HG03139 (cell line): ENCODE measurements around the gene PHACTR1.
"Not testable (repeated sequence)": the region's sequence is repeated elsewhere in the genome, so short reads cannot be mapped to it uniquely, and the experiment has no call there.

Source experiments
- ATAC-seq: cut with Tn5 transposase; IDR thresholded peaks from one replicate; pipeline ENCODE4 v1.9.1; 2021; ENCODE audit not compliant: unreplicated experiment

PHACTR1 gene

GRCh38 chr6:12716298-12716916 is at the start of gene PHACTR1:
PHACTR1 (plus strand) TSS chr6:12716767.
- no peak for ATAC-seq

DNA sequence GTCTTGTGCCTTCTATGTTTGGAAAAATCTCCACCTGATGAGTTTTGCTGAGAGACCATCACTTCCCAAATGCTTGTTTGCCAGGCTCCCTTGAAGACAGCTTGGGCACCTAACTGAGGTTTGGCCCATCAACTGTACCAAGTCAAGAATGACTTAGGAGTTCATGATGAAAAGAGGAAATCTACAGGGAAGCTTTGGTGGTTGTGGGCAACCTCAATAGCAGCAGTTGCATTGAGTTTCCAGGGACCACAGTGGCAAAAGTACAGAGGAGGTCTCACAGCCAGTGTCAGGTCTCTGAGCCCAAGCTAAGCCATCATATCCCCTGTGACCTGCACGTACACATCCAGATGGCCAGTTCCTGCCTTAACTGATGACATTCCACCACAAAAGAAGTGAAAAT is 49.7 kb upstream of the PHACTR1 start:
- ATAC-seq = no peak

DNA sequence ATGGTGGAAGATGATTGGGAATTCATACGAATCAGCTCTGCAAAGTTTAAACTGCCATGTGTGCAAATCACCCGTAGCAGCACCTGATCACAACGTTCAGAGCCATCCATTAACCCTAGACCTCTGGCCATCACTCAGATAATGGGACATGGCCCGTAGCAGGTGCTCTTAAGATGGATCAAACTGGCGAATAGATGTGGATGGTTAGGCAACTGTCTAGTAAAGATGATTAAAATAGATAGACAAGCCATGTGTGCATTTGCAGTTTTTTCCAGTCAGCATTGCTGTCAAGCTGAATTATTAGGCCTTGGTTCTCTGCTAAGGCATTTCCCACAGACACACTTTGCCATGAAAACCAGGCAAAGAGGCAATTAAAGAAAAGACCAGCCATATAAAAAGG is 40.6 kb upstream of the PHACTR1 start:
- ATAC-seq = no peak

DNA sequence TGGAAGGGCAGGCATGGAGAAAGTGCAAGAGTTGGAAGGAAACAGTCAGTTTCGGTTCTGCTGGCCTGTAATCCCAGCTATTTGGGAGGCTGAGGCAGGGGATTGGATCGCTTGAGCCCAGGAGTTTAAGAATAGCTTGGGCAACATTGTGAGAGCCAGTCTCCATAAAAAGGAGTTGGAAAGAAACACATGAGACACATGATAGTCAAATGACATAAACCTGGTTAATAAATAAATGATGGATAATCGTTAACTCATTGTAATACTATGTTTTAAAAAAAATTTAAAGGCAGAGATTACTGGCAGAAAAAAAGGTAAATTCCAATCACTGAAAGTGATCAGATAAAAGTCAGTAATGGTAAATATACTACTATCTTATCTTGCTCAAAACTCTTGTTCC is 37.2 kb upstream of the PHACTR1 start:
- ATAC-seq = no peak

DNA sequence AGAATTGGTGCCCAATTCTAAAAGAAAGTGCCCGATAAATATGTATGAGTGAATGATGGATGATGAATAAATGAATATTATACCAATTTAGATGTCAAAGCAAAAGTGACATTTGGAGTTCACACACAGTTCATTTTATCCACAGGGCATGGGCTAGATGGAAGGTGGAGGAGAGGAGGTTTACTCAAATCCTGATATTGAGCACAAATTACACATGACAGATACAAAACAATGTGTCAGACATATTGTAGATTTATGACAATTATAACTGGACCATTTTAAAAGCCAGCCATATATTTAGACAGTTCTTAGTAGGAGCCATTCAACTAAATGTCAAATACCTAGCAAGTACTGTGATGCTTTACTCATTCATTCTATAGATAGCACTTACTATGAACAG is 23.4 kb upstream of the PHACTR1 start:
- no peak for ATAC-seq

DNA sequence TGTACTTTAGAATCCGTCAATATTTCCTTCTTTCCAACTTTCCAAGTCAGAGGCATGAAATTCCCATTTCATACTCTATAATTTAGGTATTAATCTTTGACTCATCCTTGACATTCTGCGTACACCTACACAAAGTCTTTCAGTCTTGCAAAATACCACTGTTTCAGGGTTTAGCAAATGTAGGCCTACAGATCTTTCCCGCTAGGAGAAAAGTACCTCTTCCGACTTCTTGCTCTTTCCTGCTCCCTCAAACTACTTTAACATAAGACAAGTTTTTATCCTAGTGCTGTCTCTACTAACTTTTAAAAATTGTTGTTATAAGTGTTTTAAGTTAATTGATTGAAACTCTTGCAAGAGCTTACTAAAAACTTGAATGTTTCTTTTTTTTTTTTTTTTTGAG is 18.3 kb upstream of the PHACTR1 start:
- no peak for ATAC-seq

- no peak for ATAC-seq
Measured at GRCh38 chr6:12704946-12705345, 11.6 kb upstream of the PHACTR1 start.

DNA sequence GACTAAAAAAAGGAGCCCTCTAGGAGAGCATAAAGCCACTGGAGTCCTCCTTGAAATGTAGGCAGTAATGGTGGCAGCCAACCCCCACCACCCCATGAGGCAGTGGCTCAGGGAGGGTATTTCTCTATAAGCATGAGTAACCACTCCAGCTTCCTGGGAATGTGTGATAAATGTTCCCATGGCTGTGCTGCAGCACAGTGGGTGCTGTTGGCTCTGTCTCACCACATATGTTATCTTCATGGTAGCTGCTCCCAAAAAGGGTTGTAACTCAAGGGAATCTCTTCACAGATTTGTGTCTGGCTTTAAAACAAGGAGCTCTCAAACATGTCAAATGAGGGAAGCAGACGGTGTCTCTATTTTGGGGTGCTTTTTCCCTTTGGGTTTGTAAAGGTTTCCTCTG is 7.5 kb upstream of the PHACTR1 start:
- ATAC-seq = no peak

GRCh38 chr6:12709556-12710232 is 6.9 kb upstream of the PHACTR1 start:
- ATAC-seq = no peak

DNA sequence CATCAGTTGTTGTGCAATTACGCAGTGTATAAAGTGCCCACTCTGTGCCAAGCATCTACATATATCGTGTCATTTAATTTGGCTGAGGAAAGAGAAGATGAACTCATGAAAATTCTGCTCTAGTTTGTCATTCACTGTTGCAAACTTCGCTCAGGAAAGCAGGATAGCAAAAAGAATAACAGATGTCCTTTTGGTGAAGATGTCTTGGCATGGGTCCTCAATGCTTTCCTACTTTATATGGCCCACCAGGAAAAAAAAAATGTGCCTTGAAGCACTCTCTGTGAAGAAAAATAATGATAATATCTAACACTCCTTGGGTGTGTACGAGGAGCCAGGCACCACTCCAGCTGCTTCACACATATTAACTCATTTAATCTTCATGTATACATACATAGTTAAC is 5.6 kb upstream of the PHACTR1 start:
- ATAC-seq = no peak

DNA sequence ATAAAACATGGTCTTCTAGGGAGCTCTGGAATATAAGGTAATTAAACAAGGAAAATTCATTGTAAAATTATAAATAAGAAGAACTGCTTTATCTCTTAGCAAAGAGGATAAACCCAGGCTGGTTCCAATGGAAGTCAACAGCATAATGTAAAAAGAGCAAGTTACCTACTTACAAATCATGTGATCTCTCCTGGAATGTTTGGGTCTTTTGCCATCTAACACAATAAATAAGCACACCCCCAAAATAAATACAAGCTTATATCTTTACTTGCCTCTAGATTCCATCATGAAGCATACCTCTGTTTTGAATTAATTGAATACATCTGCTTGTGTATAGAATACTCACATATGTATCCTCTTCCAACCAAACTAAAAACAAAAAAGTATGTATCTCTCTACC is 2.5 kb upstream of the PHACTR1 start:
- no peak for ATAC-seq

DNA sequence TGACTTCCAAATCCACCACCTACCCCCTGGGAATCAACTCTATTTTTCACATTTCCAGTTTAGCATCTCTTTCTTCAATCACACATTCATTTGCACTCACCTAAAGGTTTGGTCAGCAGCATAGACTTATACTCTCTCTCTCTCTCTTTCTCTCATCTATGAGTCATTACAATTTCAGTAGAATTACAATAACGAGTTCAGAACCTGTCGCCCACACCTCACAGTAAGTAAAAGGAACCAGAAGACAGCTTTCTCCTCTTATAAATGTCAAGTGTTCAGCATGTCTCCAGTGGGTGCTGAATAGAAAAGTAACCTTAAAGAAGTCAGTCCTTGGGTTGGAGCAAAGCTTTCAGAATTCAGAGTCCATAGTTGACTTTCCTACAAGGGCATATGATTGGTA is 1.1 kb upstream of the PHACTR1 start:
- no peak for ATAC-seq

- no peak for ATAC-seq
Measured at GRCh38 chr6:12717356-12717755, 789 bp downstream of the PHACTR1 start.

- no peak for ATAC-seq
Measured at GRCh38 chr6:12718015-12718414, 1.4 kb downstream of the PHACTR1 start.

DNA sequence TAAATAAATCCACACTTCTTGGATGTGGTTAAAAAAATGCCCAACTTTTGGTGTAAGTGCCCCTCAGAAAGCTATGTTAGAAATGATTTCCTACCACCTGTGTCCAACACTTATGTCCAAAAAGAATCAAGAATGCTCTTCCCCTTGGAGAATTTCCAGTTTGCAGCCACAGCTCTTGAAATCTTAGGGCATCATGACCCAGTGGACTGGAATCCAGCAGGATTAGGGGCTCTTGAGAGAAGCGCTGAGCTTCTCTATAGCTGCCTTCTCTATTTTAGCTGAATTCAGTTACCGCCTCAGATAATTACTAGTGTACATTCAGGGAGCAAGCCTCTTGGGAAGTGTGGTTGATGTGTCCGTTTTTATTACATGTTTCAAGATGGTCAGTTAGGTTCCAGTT is 2.5 kb downstream of the PHACTR1 start:
- ATAC-seq = no peak

DNA sequence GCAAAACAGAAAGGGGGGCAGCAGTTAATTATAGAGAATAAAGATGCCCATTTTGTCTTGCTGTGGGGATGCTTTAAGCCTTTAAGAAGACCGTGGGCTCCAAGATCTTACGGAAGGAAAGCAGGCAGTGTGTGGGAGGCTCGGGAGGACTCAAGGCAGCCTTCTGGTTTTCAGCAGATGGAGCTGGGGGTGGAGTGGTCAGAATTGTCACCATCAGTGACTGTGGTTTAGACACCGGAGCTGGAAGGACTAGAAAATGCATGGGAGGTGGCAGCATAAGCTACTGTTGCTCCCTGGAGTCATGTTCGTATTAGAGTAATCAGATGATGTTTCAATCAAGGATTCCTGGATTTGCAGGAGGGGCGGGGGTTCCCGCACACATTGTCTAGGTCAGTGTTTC is 3.7 kb downstream of the PHACTR1 start:
- no peak for ATAC-seq

DNA sequence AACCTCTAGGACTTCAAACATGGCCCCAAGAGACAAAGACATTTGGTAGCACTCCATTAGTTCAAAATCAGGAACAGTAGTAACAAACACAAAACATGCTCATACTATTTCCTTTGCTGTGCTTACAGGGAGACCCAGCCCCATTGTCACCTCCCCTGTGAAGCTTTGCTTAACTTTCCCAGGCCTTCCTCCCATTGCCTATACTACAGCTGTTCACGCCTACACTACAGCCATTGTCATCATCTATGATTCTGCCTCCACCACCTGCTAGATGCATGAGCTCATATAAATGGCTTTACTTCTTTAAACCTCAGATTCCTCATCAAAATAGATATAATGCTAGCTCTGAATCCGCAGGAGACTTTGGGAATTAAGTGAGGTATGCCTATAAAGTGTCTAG is 8.7 kb downstream of the PHACTR1 start:
- no peak for ATAC-seq

- no peak for ATAC-seq
Measured at GRCh38 chr6:12729467-12729866, 12.9 kb downstream of the PHACTR1 start.

DNA sequence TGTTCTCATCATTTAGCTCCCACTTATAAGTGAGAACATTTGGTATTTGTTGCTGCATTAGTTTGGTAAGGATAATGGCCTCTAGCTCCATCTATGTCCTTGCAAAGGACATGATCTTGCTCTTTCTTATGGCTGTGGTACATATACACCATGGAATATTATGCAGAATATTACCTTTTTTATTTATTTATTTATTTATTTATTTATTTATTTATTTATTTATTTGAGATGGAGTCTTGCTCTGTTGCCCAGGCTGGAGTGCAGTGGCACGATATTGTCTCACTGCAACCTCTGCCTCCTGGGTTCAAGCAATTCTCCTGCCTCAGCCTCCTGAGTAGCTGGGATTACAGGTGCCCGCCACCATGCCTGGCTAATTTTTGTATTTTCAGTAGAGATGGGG is 14.2 kb downstream of the PHACTR1 start:
- ATAC-seq = not testable (repeated sequence)

GRCh38 chr6:12733876-12734275 is 17.3 kb downstream of the PHACTR1 start:
- no peak for ATAC-seq

- ATAC-seq = no peak
Measured at GRCh38 chr6:12735786-12736185, 19.2 kb downstream of the PHACTR1 start.

DNA sequence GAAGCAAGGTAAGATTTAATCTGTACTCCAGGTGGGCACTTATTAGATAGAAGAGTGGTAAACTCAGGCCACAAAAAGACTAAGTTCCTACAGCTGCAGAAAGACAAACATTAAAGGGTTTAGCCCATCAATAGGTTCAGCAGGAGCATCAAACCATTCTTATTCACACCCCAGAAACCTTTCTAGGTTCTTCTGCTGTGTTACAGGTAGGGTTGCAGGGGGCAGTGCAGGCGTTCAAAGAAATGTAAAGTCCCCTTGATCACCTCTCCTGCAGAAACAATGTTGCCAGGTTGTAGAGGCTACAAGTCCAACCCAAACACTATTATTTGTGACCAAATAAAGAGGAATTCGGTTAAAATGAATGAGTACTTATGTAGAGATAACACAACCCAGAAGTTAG is 31.8 kb downstream of the PHACTR1 start:
- no peak for ATAC-seq
